Stomach (tissue), 9 donors: ENCODE results near the gene DYNLT2. TPM values are rescaled to one million over a fixed set of nuclear protein-coding genes. Genes with fewer than 3 reads are reported as not detected.

ENCODE experiments used
- DNase-seq, 2 donors: peaks; one replicate each; pipeline versions ENCODE4 v3.0.0 to v3.0.0-alpha.2; 2013 to 2019
- H3K27ac ChIP-seq, 5 donors: fragments of 200-600 bp in 4 of 5; sonication (generic) in 4 of 5; one replicate each; pipeline ENCODE4 v1.5.1; 2013 to 2019; ENCODE audit warnings: mild to moderate bottlenecking in 1 of 5, moderate library complexity in 1 of 5
- H3K27me3 ChIP-seq, 3 donors: fragments of 200-600 bp; sonication (generic); one replicate each; pipeline ENCODE4 v1.5.1; 2017 to 2019; ENCODE audit warnings: mixed run types in 1 of 3
- H3K36me3 ChIP-seq, 4 donors: fragments of 200-600 bp; sonication (generic); 1 replicate in 3 of 4; 2 replicates in 1 of 4; pipeline ENCODE4 v1.5.1; 2016 to 2019
- H3K4me1 ChIP-seq, 4 donors: fragments of 200-600 bp; sonication (generic); one replicate each; pipeline ENCODE4 v1.5.1; 2016 to 2019
- H3K4me3 ChIP-seq, 4 donors: fragments of 200-600 bp; sonication (generic) in 3 of 4; one replicate each; pipeline ENCODE4 v1.5.1; 2016 to 2019; ENCODE audit warnings: mild to moderate bottlenecking in 1 of 4
- H3K9me3 ChIP-seq, 4 donors: fragments of 200-600 bp; sonication (generic); one replicate each; pipeline ENCODE4 v1.5.1; 2016 to 2019
- EP300 ChIP-seq: sonication (generic); formaldehyde crosslinking; IDR thresholded peaks from one replicate; pipeline ENCODE4 v1.6.1; 2017; ENCODE audit warnings: antibody characterized with exemption
- POLR2A ChIP-seq, 4 donors: fragments of 450-650 bp; IDR thresholded peaks; one replicate each; pipeline ENCODE4 v1.6.1; 2016; ENCODE audit warnings: antibody characterized with exemption in 4 of 4, control low read depth in 2 of 4, mild to moderate bottlenecking in 1 of 4, moderate library complexity in 1 of 4
- POLR2AphosphoS5 ChIP-seq, 3 donors: sonication (generic); formaldehyde crosslinking; IDR thresholded peaks; one replicate each; pipeline ENCODE4 v1.6.1; 2016; ENCODE audit warnings: antibody characterized with exemption in 3 of 3
- WGBS, 5 donors: extraction: QIAGEN DNeasy Blood & Tissue Kit in 3 of 5; methylation state at CpG; one replicate each; pipeline versions ENCODE4 v1.1.5 to v1.1.7; 2013 to 2018; 5-methylcytosine and 5-hydroxymethylcytosine counted together
- intact Hi-C: fragments of 100-400 bp; cut with DNase I; formaldehyde crosslinking; loops from one replicate; pipeline ENCODE4 v1.15.1; 2023; ENCODE audit warnings: low total_unique reads
- polyA plus RNA-seq, 3 donors: library from polyadenylated mRNA; stranded (reverse); fragments of 200-250 nt; gene quantifications; one replicate each; pipeline ENCODE4 v1.2.3, GENCODE V29; 2013
- total RNA-seq, 5 donors: library from RNA; depleted of rRNA; stranded (reverse); fragments of >200 nt; gene quantifications; one replicate each; pipeline versions ENCODE4 v1.1.0 to v1.2.3, GENCODE V29; 2014 to 2016
- TF ChIP-seq, protein P1 (sequence below), 7 experiments: fragments of 450-650 bp in 4 of 7; fragments of 200-600 bp in 3 of 7; sonication (generic) in 3 of 7; IDR thresholded peaks; one replicate each; pipeline ENCODE4 v1.5.1; 2016 to 2019; ENCODE audit warnings: antibody characterized with exemption in 7 of 7, control low read depth in 2 of 7, mild to moderate bottlenecking in 1 of 7
- donor health status: healthy with polysubstance abuse.
- donor health status: Bipolar disorder and iron deficiency.
- donor health status: healthy.

DYNLT2 gene
- total and polyA plus RNA-seq, 8 donors: 0.46 to 5.3 (median 1.8) TPM; not detected in 2

GRCh38 chr6:169707772-169708171 lies 43.6 kb downstream of the DYNLT2 start:
- Histone ChIP-seq H3K27me3 (no peaks in the 10 kb centered on the region), H3K4me1 (peaks cover 17 to 32% (median 28%) of the 10 kb centered on the region in 4 donors), H3K36me3 (peaks cover 14 to 68% (median 60%) of the 10 kb centered on the region in 4 donors), H3K27ac (no peak overlapping the region), H3K4me3 (no peak overlapping the region), H3K9me3 (no peaks in the 10 kb centered on the region)
- WGBS, 5 donors: 84 to 94% (median 91%) methylated on average over 2 of the region's 2 CpGs
- intact Hi-C loops: no loop called here
- TF ChIP-seq POLR2AphosphoS5 (IDR thresholded peaks at IDR 0.05): no peak
- TF ChIP-seq POLR2A (IDR thresholded peaks at IDR 0.05): no peak
- no peak for TF ChIP-seq EP300
- TF ChIP-seq, protein P1, sequence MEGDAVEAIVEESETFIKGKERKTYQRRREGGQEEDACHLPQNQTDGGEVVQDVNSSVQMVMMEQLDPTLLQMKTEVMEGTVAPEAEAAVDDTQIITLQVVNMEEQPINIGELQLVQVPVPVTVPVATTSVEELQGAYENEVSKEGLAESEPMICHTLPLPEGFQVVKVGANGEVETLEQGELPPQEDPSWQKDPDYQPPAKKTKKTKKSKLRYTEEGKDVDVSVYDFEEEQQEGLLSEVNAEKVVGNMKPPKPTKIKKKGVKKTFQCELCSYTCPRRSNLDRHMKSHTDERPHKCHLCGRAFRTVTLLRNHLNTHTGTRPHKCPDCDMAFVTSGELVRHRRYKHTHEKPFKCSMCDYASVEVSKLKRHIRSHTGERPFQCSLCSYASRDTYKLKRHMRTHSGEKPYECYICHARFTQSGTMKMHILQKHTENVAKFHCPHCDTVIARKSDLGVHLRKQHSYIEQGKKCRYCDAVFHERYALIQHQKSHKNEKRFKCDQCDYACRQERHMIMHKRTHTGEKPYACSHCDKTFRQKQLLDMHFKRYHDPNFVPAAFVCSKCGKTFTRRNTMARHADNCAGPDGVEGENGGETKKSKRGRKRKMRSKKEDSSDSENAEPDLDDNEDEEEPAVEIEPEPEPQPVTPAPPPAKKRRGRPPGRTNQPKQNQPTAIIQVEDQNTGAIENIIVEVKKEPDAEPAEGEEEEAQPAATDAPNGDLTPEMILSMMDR (IDR thresholded peaks at IDR 0.05): no peak
- DNase-seq: no peak

DNA sequence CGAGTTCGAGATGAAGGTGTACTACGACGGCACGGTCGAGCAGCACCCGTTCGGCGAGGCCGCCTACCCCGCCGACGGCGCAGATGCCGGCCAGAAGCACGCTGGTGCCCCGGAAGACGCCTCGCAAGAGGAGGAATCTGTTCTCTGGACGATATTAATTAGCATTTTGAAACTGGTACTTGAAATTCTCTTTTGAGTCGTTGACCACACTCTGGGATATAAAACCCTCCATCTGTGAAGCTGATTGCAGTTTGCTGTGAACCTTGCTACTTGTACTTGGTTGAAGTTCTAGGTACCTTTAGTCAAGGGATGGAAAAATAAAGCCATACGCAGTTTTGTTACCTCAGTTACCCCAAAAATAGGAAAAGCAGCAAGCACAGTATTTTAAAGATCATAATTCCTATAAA lies 48.5 kb downstream of the DYNLT2 start:
- Histone ChIP-seq H3K27me3 (no peaks in the 10 kb centered on the region), H3K9me3 (no peaks in the 10 kb centered on the region), H3K4me1 (peaks cover 19 to 57% (median 47%) of the 10 kb centered on the region in 4 donors), H3K27ac (peak overlapping the region; percentile 91 to 99 (median 97)), H3K4me3 (peak overlapping the region; percentile 89 to 97 (median 94)), H3K36me3 (peaks cover 0 to 29% (median 14%) of the 10 kb centered on the region in 4 donors)
- DNase-seq: no peak
- no peak for TF ChIP-seq POLR2AphosphoS5 (IDR thresholded peaks at IDR 0.05)
- 2 to 6% (median 2%) methylated on average over 12 to 22 of the region's 22 CpGs for WGBS, 5 donors
- intact Hi-C loops: no loop called here

GRCh38 chr6:169701954-169702839 lies 49.2 kb downstream of the DYNLT2 start, which contains the start of the genes C6orf120 and WDR27:
C6orf120 (plus strand) TSS chr6:169702126; CDS start chr6:169702460, 334 bp downstream.
WDR27 (minus strand) TSS chr6:169702029; CDS start chr6:169689005, 13,024 bp downstream.
- intact Hi-C loops: no loop called here
- Histone ChIP-seq H3K4me3 (peak within 1 kb of the TSS; percentile 89 to 97 (median 94)), H3K4me1 (peaks cover 19 to 57% (median 47%) of the 10 kb centered on the region in 4 donors), H3K27me3 (no peaks in the 10 kb centered on the region), H3K36me3 (peaks cover 0 to 29% (median 10%) of the 10 kb centered on the region in 4 donors), H3K9me3 (no peaks in the 10 kb centered on the region), H3K27ac (peak within 1 kb of the TSS; percentile 91 to 99 (median 97))
- TF ChIP-seq POLR2AphosphoS5 (IDR thresholded peaks at IDR 0.05) (peak; percentile 94 to 99 (median 97)), POLR2A (IDR thresholded peaks at IDR 0.05) (peak in 2 of 4 donors; percentile 81 to 91), EP300 (no peak)
- TF ChIP-seq, protein P1 (IDR thresholded peaks at IDR 0.05): no peak
- DNase-seq: peak; percentile 97 to 99
- 0 to 1% (median 0%) methylated on average over 14 to 92 of the region's 92 CpGs for WGBS, 5 donors

- Histone ChIP-seq H3K9me3 (no peaks in the 10 kb centered on the region), H3K27ac (peak overlapping the region; percentile 91 to 99 (median 97)), H3K27me3 (no peaks in the 10 kb centered on the region), H3K36me3 (peaks cover 0 to 28% (median 9%) of the 10 kb centered on the region in 4 donors), H3K4me3 (peak overlapping the region; percentile 89 to 97 (median 94)), H3K4me1 (peaks cover 19 to 57% (median 47%) of the 10 kb centered on the region in 4 donors)
- no peak for DNase-seq
- intact Hi-C loops: no loop called here
- TF ChIP-seq POLR2A (IDR thresholded peaks at IDR 0.05) (no peak), POLR2AphosphoS5 (IDR thresholded peaks at IDR 0.05) (no peak), EP300 (no peak)
- TF ChIP-seq, protein P1 (IDR thresholded peaks at IDR 0.05): no peak
- WGBS, 5 donors: 0% methylated on average over 30 to 54 of the region's 54 CpGs
Observed at GRCh38 chr6:169701311-169701953, 49.9 kb downstream of the DYNLT2 start.
